Astrocyte (in vitro differentiated cells and primary cell): ENCODE results near the gene KRT79. TPM values are rescaled to one million over a fixed set of nuclear protein-coding genes. Genes with fewer than 3 reads are reported as not detected.

Experiments
- DNase-seq: peaks from one replicate; pipeline ENCODE4 v3.0.0-alpha.2; 2010; ENCODE audit warnings: low read depth
- FAIRE-seq: peaks from 2 replicates; lab custom pipeline; 2011; peaks lifted over from hg19 to GRCh38; lab: Jason Lieb, UNC
- H2AFZ ChIP-seq: 2 replicates; pipeline ENCODE4 v1.6.0; 2012; ENCODE audit warnings: low read depth, low read length, inconsistent platforms
- H3K27ac ChIP-seq: 2 replicates; pipeline ENCODE4 v1.5.1; 2011; ENCODE audit warnings: low read depth, low read length, inconsistent platforms
- H3K27me3 ChIP-seq: 2 replicates; pipeline ENCODE4 v1.6.0; 2011; ENCODE audit warnings: low read length, inconsistent platforms; ENCODE audit not compliant: insufficient read depth
- H3K36me3 ChIP-seq: 2 replicates; pipeline ENCODE4 v1.5.1; 2011; ENCODE audit warnings: low read length, inconsistent platforms; ENCODE audit not compliant: insufficient read depth
- H3K4me1 ChIP-seq: 2 replicates; pipeline ENCODE4 v1.5.1; 2011; ENCODE audit warnings: low read length, inconsistent platforms; ENCODE audit not compliant: insufficient read depth
- H3K4me2 ChIP-seq: 2 replicates; pipeline ENCODE4 v1.6.0; 2012; ENCODE audit warnings: low read length, inconsistent platforms
- H3K4me3 ChIP-seq: 2 replicates; pipeline ENCODE4 v1.5.1; 2011; ENCODE audit warnings: low read depth, mild to moderate bottlenecking, low read length, inconsistent platforms; ENCODE audit not compliant: insufficient read depth
- H3K79me2 ChIP-seq: 2 replicates; pipeline ENCODE4 v1.6.0; 2012; ENCODE audit warnings: mild to moderate bottlenecking, low read length, inconsistent platforms; ENCODE audit not compliant: insufficient read depth
- H3K9ac ChIP-seq: 2 replicates; pipeline ENCODE4 v1.6.0; 2012; ENCODE audit warnings: mild to moderate bottlenecking, low read length, inconsistent platforms
- H3K9me3 ChIP-seq: 2 replicates; pipeline ENCODE4 v1.5.1; 2012; ENCODE audit warnings: low read depth, mild to moderate bottlenecking, low read length, inconsistent platforms; ENCODE audit not compliant: insufficient read depth
- H4K20me1 ChIP-seq: 2 replicates; pipeline ENCODE4 v1.6.0; 2012; ENCODE audit warnings: low read length, inconsistent platforms; ENCODE audit not compliant: insufficient read depth
- H3K27ac Mint-ChIP-seq: one replicate; pipeline ENCODE4 v1.8.0; 2021; ENCODE audit warnings: mild to moderate bottlenecking, mixed read lengths; ENCODE audit not compliant: unreplicated experiment
- H3K27me3 Mint-ChIP-seq: one replicate; pipeline ENCODE4 v1.8.0; 2021; ENCODE audit warnings: low read depth, mixed read lengths; ENCODE audit not compliant: unreplicated experiment
- H3K36me3 Mint-ChIP-seq: one replicate; pipeline ENCODE4 v1.8.0; 2021; ENCODE audit warnings: low read depth, mixed read lengths; ENCODE audit not compliant: unreplicated experiment
- H3K4me1 Mint-ChIP-seq: one replicate; pipeline ENCODE4 v1.8.0; 2021; ENCODE audit warnings: low read depth, mixed read lengths; ENCODE audit not compliant: unreplicated experiment
- H3K4me3 Mint-ChIP-seq: one replicate; pipeline ENCODE4 v1.8.0; 2021; ENCODE audit warnings: mild to moderate bottlenecking, moderate library complexity, mixed read lengths; ENCODE audit not compliant: unreplicated experiment
- H3K9me3 Mint-ChIP-seq: one replicate; pipeline ENCODE4 v1.8.0; 2021; ENCODE audit warnings: mild to moderate bottlenecking, mixed read lengths; ENCODE audit not compliant: unreplicated experiment
- EZH2 ChIP-seq: IDR thresholded peaks from 2 replicates; pipeline ENCODE4 v1.6.1; 2012; ENCODE audit warnings: mild to moderate bottlenecking, low read length, inconsistent platforms; ENCODE audit not compliant: insufficient read depth
- total RNA-seq: library from RNA; stranded (reverse); gene quantifications from 2 replicates; pipeline ENCODE4 v1.2.1, GENCODE V29; 2021
- TF ChIP-seq, protein P1 (sequence below): IDR thresholded peaks from 2 replicates; pipeline ENCODE4 v1.5.1; 2011; ENCODE audit warnings: low read depth, mild to moderate bottlenecking, inconsistent platforms, low read length, moderate library complexity; ENCODE audit not compliant: insufficient read depth

Gene KRT79
- total RNA-seq, 1 donor from 2014 or later = 0.50 TPM

DNA sequence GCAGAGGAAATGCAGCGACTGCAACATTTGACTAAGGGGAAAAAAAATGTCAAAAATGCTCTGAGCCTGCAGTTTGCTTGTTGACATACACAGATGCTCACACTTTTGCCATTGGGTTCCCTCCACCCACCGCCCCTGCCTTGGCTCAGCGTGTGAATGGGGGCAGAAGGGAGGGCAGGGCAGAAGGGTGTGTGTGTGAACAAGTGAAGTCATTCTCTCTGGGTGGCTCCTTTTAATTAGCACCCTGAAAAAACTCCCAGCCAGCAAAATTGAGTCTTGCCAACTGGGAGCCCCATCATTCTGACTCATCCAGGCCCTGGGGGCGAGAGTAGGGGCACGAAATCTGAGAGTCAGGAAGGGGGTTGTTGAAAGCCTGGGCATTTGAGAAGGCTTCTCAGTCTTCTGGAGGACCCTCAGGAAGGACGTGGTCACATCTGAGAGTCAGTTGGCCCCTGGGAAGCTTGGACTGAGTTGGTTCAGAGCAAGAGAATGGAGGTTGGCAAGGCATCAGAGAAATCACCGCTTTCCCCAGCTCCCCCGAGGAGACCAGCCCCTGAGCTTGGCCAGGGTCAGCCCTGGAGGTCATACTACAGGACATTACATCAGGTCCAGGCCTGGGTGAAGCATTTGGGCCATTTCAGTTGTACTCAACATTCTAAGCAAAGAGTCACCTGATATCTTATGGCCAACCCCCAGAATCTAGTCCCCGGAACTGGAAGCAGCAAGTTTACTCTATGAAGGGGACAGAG, 37.4 kb upstream of the KRT79 start:
- Histone ChIP-seq H3K27me3 (no peaks in the 10 kb centered on the region), H2AFZ (peak overlapping the region; percentile 43), H3K36me3 (no peaks in the 10 kb centered on the region), H3K27ac (peak overlapping the region; percentile 62), H3K4me2 (peak overlapping the region; percentile 57), H3K9ac (peak overlapping the region; percentile 91), H3K9me3 (no peaks in the 10 kb centered on the region), H3K4me3 (no peak overlapping the region), H3K79me2 (no peaks in the 10 kb centered on the region), H3K4me1 (peaks cover 42% of the 10 kb centered on the region), H4K20me1 (no peaks in the 10 kb centered on the region)
- Mint-ChIP-seq H3K27me3 (peaks cover 4% of the 10 kb centered on the region), H3K4me1 (peaks cover 38% of the 10 kb centered on the region), H3K9me3 (no peaks in the 10 kb centered on the region), H3K4me3 (no peak overlapping the region), H3K36me3 (no peaks in the 10 kb centered on the region), H3K27ac (peak overlapping the region; percentile 72)
- FAIRE-seq (no peak), DNase-seq (peak; percentile 71)
- no peak for TF ChIP-seq EZH2
- TF ChIP-seq, protein P1, sequence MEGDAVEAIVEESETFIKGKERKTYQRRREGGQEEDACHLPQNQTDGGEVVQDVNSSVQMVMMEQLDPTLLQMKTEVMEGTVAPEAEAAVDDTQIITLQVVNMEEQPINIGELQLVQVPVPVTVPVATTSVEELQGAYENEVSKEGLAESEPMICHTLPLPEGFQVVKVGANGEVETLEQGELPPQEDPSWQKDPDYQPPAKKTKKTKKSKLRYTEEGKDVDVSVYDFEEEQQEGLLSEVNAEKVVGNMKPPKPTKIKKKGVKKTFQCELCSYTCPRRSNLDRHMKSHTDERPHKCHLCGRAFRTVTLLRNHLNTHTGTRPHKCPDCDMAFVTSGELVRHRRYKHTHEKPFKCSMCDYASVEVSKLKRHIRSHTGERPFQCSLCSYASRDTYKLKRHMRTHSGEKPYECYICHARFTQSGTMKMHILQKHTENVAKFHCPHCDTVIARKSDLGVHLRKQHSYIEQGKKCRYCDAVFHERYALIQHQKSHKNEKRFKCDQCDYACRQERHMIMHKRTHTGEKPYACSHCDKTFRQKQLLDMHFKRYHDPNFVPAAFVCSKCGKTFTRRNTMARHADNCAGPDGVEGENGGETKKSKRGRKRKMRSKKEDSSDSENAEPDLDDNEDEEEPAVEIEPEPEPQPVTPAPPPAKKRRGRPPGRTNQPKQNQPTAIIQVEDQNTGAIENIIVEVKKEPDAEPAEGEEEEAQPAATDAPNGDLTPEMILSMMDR = no peak

DNA sequence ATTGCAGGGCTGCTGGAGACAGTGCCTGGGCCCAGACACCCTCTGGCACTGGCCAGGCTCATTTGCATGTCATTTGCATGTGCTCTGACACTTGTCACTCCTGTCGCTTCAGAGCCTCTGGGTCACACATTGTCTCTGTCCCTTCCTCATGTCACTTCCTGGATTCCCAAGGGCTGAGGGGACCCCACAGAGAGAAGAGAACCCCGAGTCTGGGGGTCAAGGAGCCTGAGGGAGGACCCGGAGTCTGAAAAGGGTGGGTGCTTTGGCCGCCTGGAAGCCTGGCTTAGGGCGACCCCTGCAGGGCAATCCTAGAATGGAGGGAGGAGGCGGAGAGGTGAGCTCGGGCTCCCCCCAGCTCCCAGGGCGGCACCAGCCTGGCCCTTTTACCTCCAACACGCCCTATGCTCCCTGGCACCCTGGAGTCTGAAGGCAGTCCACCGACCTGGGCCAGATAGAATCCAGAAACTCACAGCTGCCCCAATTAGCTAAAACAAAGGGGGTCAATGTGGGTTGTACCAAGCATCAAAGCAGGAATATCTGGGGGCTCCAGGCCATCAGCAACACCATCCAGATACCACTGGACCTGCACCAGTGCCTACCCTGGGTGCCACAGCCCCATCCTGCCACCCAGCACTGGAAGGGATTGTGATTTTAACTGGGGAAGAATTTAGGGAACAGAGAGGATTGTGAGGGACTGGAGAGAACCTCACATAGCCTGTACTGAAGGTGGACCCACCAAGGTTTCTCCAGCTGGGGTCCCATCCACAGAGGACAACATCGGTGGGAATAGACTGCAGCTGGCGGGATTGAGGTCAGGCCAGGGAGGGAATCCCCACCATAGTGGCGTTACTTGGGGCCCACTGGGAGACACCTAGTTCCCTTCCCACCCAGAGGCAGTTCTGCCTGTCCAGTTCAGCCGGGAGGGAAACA, 36.5 kb upstream of the KRT79 start:
- Mint-ChIP-seq H3K27me3 (peaks cover 4% of the 10 kb centered on the region), H3K4me3 (no peak overlapping the region), H3K9me3 (no peaks in the 10 kb centered on the region), H3K27ac (peak overlapping the region; percentile 72), H3K4me1 (peaks cover 38% of the 10 kb centered on the region), H3K36me3 (no peaks in the 10 kb centered on the region)
- no peaks in the 10 kb centered on the region for H4K20me1 ChIP-seq
- H3K27me3 ChIP-seq = no peaks in the 10 kb centered on the region
- peak overlapping the region; percentile 62 for H3K27ac ChIP-seq
- H2AFZ ChIP-seq = peak overlapping the region; percentile 43
- FAIRE-seq = no peak
- H3K4me3 ChIP-seq = no peak overlapping the region
- peak overlapping the region; percentile 91 for H3K9ac ChIP-seq
- TF ChIP-seq, protein P1 = peak; percentile 62
- no peak for TF ChIP-seq EZH2
- no peaks in the 10 kb centered on the region for H3K36me3 ChIP-seq
- no peak for DNase-seq
- H3K4me1 ChIP-seq = peaks cover 42% of the 10 kb centered on the region
- peak overlapping the region; percentile 57 for H3K4me2 ChIP-seq
- no peaks in the 10 kb centered on the region for H3K79me2 ChIP-seq
- H3K9me3 ChIP-seq = no peaks in the 10 kb centered on the region
